Omental fat pad (tissue), 4 donors: ENCODE data around the gene TRIOBP. TPM values are rescaled to one million over a fixed set of nuclear protein-coding genes. Genes with fewer than 3 reads are reported as not detected.

Source experiments
- ATAC-seq: fragments of 150-250 bp; one replicate; pipeline ENCODE4 v1.9.1; 2016; ENCODE audit warnings: mild to moderate bottlenecking, moderate library complexity; ENCODE audit not compliant: low FRiP score
- DNase-seq: peaks from one replicate; pipeline ENCODE4 v3.0.0-alpha.2; 2019; ENCODE audit warnings: low spot score
- total RNA-seq, 4 donors: library from RNA; depleted of rRNA; stranded (reverse); fragments of >200 nt; gene quantifications; one replicate each; pipeline ENCODE4 v1.1.0, GENCODE V29; 2016
- TF ChIP-seq, protein P1 (sequence below), 3 donors: fragments of 450-650 bp; IDR thresholded peaks; one replicate each; pipeline ENCODE4 v1.5.1; 2016 to 2017; ENCODE audit warnings: antibody characterized with exemption in 3 of 3, mild to moderate bottlenecking in 3 of 3, moderate library complexity in 2 of 3

The TRIOBP gene
- total RNA-seq, 4 donors from 2014 or later, result 79.2 to 179 (median 82.8) TPM

DNA sequence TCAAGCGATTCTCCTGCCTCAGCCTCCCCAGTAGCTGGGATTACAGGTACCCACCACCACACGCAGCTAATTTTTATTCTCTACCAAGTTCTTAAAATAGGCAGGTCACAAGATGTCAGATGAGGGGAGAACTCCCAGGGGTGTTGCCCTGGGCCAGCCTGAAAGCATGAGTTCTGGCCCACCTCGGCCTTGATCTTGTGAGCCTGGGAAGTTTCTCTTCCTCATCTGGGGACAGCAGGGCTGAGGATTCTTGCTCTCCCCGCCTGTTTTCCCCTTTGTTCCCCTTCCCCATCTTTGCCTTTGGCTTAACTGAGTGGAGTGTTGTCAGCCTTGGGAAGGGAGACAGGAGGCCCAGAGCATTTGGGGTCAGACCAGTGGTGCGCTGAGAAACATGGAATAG lies 34.8 kb upstream of the TRIOBP start:
- no peak for DNase-seq
- TF ChIP-seq, protein P1, sequence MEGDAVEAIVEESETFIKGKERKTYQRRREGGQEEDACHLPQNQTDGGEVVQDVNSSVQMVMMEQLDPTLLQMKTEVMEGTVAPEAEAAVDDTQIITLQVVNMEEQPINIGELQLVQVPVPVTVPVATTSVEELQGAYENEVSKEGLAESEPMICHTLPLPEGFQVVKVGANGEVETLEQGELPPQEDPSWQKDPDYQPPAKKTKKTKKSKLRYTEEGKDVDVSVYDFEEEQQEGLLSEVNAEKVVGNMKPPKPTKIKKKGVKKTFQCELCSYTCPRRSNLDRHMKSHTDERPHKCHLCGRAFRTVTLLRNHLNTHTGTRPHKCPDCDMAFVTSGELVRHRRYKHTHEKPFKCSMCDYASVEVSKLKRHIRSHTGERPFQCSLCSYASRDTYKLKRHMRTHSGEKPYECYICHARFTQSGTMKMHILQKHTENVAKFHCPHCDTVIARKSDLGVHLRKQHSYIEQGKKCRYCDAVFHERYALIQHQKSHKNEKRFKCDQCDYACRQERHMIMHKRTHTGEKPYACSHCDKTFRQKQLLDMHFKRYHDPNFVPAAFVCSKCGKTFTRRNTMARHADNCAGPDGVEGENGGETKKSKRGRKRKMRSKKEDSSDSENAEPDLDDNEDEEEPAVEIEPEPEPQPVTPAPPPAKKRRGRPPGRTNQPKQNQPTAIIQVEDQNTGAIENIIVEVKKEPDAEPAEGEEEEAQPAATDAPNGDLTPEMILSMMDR (IDR thresholded peaks at IDR 0.05), result no peak
- no peak for ATAC-seq

GRCh38 chr22:37663521-37664140 lies 33.2 kb upstream of the TRIOBP start:
- TF ChIP-seq, protein P1 (IDR thresholded peaks at IDR 0.05), result no peak
- ATAC-seq, result no peak
- no peak for DNase-seq

DNA sequence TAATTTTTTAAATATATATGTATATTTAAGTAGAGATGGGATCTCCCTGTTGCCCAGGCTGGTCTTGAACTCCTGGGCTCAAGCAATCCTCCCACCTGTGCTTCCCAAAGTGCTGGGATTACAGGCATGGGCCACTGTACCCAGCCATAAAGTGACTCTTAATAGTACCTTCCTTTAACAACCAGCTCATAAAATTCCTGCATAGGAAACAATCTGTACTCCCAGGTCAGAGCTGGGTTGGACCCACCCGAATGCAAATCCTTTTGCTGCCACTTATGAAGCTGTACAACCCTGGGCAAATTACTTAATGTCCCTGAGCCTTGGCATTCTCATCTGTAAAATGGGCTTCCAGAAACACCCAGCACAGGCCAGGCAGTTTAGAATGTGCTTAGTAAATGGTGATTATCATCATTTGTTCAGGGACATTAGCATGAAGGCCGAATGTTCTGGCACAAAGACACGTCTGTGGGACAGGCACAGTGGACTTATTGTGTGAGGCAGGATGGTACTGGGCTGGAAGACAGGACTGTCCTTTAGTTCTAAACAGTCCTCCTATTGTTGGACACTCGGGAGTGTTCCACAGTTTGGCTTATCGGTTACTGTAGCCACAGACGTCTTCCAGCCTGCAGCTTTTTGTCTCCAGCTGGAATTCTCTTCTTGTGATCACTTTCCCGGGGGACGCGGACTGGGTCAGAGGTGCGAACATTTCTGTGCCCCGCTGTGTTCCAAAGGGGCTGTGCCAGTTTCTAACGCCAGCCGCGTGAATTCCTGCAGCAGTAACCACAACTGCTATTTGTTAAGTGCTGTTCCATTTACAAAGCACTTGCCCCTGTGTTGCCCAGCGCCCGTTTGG lies 32.4 kb upstream of the TRIOBP start:
- TF ChIP-seq, protein P1 (IDR thresholded peaks at IDR 0.05), result no peak
- no peak for DNase-seq
- no peak for ATAC-seq

DNA sequence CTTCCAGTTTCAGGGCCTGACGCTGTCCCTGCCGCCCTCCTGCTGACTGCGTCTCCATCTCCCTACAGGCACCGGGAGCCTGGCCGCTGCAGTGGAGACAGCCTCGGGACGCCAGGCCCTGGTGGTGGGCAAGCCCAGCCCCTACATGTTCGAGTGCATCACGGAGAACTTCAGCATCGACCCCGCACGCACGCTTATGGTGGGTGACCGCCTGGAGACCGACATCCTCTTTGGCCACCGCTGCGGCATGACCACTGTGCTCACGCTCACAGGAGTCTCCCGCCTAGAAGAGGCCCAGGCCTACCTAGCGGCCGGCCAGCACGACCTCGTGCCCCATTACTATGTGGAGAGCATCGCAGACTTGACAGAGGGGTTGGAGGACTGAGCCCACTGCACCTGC lies 31.4 kb upstream of the TRIOBP start:
- DNase-seq (no peak), ATAC-seq (no peak)
- TF ChIP-seq, protein P1 (IDR thresholded peaks at IDR 0.05), result no peak

DNA sequence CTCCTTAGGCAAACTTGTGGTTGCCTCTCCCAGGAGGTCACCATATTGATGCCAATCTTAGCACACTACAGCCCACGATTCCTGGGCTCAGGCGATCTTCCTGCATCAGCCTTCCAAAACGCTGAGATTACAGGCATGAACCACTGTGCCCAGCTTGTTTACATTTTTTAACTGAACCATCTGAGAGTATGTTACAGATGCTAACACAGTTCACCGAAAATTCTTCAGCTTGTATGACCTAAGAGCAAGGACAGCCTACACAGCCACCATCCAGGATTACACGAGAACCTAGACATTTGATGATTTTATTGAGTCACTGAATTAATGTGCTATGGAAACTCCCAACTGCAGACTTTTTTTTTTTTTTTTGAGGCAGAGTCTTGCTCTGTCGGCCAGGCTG lies 27.3 kb upstream of the TRIOBP start:
- ATAC-seq (no peak), DNase-seq (no peak)
- TF ChIP-seq, protein P1 (IDR thresholded peaks at IDR 0.05), result no peak

DNA sequence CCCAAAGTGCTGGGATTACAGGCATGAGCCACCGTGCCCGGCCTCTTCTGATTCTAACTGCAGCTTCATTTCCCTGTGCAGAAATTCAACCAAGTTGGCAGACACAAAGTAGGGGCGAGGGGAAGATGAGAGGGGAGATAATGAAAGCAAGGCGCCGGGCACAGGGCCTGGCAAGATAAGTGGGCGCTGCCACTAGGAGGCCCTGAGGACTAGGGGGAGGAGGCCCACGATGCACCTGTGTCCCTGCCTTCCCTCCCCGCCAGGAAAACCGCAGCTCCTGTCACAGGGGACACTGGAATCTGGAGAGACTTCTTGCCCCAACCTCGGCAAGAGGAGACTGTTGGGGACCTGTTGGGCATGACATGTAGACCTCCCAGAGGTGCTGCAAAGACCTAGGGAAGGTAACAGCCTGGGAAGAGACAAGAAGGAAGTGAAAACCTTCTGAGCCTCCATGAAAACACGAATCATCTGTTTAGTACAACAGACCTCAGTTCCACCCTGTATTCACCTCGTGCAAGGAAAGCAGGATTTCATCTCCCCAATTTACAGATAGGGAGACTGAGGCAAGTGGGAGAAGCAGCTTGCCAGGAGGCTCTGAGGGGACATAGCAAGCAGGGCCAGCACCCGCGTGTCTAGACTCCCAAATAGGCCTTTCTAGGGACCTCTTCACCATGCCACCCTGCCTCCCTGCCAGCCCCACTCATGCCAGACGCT lies 24.5 kb upstream of the TRIOBP start:
- ATAC-seq (no peak), DNase-seq (no peak)
- TF ChIP-seq, protein P1 (IDR thresholded peaks at IDR 0.05), result no peak
